Measurements from ENCODE around the gene SLC10A3.

SLC10A3 gene

GRCh38 chrX:154490414-154491083 is at the start of gene SLC10A3:
TSS of gene SLC10A3 (minus strand) at chrX:154490629. CDS start at chrX:154488940, 1,689 bp downstream.
- DNase-seq (ENCODE audit: low read depth): peak; percentile 75

DNA sequence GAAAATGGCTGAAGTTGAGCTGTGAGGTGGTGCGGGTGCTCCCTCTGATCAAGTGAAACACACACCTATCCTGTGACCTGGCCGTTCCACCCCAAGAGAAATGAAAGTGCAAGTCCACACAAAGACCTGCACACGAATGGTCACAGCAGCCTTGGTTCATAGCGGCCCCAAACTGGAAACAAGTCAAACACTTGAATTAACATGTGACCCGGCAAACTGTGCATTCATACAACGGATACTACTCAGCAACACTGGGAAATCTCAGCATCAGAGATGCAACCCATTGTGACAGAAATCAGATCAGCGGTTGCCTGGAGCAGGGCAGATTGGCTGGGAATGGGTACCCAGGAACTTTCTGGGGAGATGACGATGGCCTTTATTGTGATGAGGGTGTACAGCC is 48.6 kb upstream of the SLC10A3 start:
- DNase-seq (ENCODE audit: low read depth): no peak

GRCh38 chrX:154535892-154536291 is 45.5 kb upstream of the SLC10A3 start:
- DNase-seq (ENCODE audit: low read depth): no peak

GRCh38 chrX:154534526-154535322 is 44.3 kb upstream of the SLC10A3 start:
- DNase-seq (ENCODE audit: low read depth): peak; percentile 80

DNA sequence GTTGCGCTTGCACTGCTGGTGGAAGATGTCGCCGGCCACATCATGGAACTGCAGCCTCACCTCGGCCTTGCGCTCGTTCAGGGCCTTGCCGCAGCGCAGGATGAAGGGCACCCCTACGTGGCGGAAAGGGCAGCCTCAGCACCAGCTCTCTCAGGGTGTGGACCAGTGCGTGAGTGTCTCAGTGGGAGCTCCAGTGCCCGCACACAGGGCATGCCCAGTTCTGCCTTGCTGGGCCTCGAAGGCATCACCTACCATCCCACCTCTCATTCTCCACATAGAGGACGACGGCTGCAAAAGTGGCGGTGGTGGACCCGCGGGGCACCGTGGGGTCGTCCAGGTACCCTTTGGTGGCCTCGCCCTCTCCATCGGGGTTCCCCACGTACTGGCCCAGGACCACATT is 42.3 kb upstream of the SLC10A3 start:
- DNase-seq (ENCODE audit: low read depth): no peak

DNA sequence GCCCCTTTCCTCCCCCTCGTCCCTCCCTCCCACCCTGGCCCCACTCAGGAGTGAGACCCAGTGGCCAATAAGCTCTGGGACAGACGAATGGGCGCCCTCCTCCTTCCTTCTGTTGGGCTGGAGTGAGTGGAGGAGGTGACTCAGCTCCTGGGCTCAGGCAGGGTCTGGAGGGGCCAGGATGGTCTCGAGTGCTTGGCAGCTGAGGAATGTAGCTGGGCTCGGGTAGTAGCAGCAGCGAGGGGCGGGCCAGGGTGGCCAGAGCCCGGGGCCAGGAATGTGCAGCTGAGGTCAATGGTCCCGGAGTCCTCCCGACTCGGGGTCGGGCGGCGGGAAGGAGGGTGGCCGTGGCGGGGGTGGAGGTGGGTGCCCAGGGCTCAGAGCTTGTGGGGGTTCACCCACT is 41.2 kb upstream of the SLC10A3 start:
- DNase-seq (ENCODE audit: low read depth): no peak

- no peak for DNase-seq (ENCODE audit: low read depth)
Measured at GRCh38 chrX:154530286-154530685, 39.9 kb upstream of the SLC10A3 start.

DNA sequence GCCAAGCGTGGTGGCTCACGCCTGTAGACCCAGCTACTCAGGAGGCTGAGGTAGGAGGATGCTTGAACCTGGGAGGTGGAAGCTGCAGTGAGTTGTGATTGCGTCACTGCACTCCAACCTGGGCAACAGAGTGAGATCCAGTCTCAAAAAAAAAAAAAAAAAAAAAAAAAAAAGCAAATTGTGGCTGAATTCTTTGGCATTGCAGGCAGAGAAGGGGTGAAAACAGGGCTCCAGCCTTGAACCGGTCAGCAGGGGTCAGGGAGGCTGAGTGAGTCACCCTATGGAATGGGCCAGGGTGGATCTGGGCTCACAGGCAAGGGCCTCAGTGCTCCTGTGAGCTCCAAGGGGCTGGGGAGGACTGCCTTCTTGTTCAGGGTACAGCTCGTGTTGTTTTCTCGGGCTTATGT is 38.8 kb upstream of the SLC10A3 start:
- DNase-seq (ENCODE audit: low read depth): no peak

DNA sequence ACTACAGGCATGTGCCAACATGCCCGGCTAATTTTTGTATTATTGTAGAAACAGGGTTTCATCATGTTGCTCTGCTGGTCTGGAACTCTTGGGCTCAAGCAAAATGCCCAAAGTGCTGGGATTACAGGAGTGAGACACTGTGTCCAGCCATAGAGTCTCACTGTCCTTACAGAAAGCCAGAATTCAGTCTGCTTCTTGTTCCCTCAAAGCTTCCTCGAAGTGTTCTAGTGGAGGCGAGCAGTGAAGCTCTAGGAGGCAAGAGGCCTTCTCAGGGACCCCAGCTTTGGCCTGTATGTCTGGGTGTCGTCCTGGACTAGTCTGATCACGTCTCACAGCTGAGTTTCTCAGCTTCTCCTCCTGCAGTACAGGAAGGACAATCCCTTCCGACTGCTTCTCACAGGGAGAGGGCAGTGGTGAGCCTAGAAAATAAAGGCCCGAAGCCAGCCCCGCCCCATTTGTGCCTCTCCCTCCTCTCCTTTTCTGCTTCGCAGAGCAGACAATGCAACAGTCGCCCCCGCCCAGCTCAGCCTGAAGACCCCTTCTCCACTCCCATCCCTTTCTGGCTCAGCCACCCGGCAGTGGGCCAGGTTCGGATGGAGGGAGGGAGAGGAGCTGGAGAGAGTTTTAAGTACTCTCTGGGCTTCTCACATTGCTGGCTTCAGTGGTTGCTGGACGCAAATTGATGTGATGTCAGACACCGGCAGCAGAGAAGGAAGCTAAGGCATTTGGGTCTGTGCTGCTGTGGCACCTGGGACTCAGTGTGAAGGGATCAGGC is 36.7 kb upstream of the SLC10A3 start:
- peak; percentile 45 for DNase-seq (ENCODE audit: low read depth)

DNA sequence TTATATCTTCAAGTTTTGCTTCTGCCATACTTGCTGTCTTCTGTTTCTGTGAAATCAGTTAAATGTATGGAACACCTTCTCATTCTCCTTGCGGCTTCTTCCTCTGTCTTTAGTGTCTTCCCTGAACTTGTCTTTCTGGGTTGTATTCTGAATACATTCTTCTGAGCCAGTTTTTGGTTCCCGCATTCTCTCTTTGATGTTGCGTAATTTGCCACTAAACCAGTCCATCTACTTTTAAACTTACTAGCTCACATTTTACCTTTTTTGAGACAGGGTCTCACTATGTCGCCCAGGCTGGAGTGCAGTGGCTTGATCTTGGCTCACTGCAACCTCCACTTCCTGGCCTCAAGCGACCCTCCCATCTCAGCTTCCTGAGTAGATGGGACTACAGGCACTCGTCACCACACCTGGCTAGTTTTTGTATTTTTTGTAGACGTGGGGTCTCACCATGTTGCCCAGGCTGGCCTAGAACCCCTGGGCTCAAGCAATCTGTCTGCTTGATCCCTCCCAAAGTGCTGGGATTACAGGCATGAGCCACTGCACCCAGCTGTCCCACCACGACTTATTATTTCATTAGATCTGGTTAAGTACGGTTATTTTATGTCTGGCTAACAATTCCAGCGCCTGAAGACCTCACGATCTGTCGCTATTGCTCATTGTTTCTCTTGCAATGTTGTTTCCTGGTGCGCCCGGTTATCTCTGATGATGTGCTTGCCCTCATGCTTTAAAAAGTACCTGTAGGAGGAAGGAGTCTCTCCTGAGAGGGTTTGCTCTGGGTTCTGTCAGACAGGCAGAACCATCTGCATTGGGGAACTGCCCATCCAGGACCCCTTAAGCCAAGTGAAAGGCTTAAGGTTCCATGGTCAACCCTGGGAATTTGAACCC is 35.4 kb upstream of the SLC10A3 start:
- DNase-seq (ENCODE audit: low read depth): no peak

- no peak for DNase-seq (ENCODE audit: low read depth)
Measured at GRCh38 chrX:154519389-154519788, 29.0 kb upstream of the SLC10A3 start.

GRCh38 chrX:154517101-154517781 is 26.8 kb upstream of the SLC10A3 start:
- DNase-seq (ENCODE audit: low read depth): no peak

GRCh38 chrX:154516656-154517100 is 26.2 kb upstream of the SLC10A3 start:
- no peak for DNase-seq (ENCODE audit: low read depth)

DNA sequence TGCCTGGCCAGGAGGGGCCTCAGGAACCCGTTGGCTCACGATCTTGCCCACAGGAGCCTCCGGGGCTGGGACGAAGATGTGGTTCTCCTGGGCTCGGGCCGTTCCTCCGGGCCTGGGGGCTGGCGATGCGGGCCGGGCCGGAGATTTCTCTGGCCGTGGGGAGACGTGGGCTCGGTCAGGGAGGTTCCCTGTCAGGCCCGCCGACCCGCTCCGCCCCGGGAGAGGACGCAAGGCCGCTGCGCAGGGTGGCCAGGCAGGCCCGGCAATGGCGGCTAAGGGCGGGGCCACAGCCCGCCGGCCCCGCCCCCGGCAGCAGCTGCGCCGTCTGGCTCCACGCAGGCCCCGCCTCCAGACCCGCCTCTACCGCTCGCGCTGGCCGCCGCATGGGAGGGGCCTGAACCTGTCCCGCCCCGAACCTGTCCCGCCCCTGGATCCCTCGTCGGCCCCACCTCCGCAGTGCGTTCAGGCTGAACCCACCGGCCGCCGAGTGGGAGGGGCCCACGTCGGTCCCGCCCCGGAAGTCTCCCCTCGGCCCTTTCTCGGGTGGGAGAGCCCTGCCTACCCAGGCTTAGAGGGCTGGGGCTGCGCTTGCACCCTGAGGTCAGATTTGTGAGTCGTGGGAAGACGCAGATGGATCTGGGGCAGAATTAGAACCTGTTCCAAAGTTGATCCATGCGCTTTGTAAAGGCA is 25.7 kb upstream of the SLC10A3 start, which contains the start of gene FAM3A:
Gene FAM3A (minus strand): TSS at position 267 of the 690 bp plus-strand sequence. CDS start 460 bp downstream, outside the sequence.
- DNase-seq (ENCODE audit: low read depth): peak; percentile 89

- no peak for DNase-seq (ENCODE audit: low read depth)
Measured at GRCh38 chrX:154515090-154515965, 24.9 kb upstream of the SLC10A3 start.

GRCh38 chrX:154513716-154514115 is 23.3 kb upstream of the SLC10A3 start:
- DNase-seq (ENCODE audit: low read depth): no peak

DNA sequence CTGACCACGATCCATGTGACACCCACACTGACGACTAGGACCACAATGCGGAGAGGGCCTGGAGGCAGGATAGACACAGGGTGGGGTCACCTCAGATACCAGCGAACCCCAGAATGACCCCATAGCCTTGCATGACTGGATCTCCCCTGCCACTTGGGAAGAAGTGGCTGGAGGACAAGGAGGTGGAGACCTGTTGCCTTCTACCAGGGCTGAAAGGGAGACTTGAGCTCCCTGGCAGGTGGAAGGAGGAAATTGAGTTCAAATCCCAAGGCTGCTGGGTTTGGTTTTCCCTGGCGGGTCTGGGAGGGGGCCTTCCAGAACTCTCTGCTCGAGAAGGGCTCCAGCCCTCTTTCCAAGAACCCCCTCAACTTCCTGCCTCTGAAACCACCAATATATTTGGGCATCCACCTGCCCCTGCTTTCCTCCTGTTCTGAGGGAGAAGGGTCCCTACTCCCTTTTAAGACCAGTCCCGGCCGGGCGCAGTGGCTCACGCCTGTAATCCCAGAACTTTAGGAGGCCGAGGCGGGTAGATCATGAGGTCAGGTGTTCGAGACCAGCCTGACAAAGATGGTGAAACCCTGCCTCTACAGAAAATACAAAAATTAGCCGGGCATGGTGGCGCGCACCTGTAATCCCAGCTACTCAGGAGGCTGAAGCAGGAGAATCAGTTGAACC is 22.6 kb upstream of the SLC10A3 start:
- DNase-seq (ENCODE audit: low read depth): no peak

DNA sequence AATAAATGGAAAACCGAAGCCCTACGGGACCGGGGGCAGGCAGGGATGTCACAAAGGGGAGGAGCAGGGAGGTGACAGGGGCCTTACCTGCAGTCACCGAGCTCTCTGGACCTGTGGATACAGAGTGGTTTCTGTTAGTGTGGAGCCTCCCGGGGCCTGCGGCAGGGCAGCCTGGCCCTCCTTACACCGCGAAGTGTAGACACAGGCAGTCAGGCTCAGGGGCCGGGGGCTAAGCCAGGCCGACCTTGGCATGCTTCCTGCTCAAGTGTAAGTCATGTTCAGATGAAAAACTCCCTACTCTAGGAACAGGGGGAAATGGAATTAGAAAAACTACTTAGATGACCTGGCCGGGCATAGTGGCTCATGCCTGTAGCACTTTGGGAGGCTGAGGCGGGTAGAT is 21.3 kb upstream of the SLC10A3 start:
- no peak for DNase-seq (ENCODE audit: low read depth)

GRCh38 chrX:154509455-154509854 is 19.0 kb upstream of the SLC10A3 start:
- no peak for DNase-seq (ENCODE audit: low read depth)
